NCI-H82 (cell line): Measurements from ENCODE around the gene KRIT1.
"Not testable (repeated sequence)": the region's sequence is repeated elsewhere in the genome, so short reads cannot be mapped to it uniquely, and the experiment has no call there.

ENCODE experiments used
- DNase-seq: peaks from one replicate; lab custom pipeline; 2025; lab: John Stamatoyannopoulos, UW

Gene KRIT1

GRCh38 chr7:92245487-92246359 lies at the start of gene KRIT1, which contains the start of gene ANKIB1:
KRIT1 (minus strand) TSS chr7:92245914; CDS start chr7:92242135, 3,779 bp downstream.
ANKIB1 (plus strand) TSS chr7:92245974; CDS start chr7:92294979, 49,005 bp downstream.
- peak; percentile 94 for DNase-seq

GRCh38 chr7:92295391-92295790 lies 49.7 kb upstream of the KRIT1 start:
- DNase-seq, result no peak

- no peak for DNase-seq
Observed at GRCh38 chr7:92293896-92294590, 48.3 kb upstream of the KRIT1 start.

- DNase-seq, result peak; percentile 73
Observed at GRCh38 chr7:92292981-92293380, 47.3 kb upstream of the KRIT1 start.

GRCh38 chr7:92289321-92289720 lies 43.6 kb upstream of the KRIT1 start:
- DNase-seq, result no peak

- DNase-seq, result no peak
Observed at GRCh38 chr7:92282930-92283329, 37.2 kb upstream of the KRIT1 start.

GRCh38 chr7:92282221-92282814 lies 36.6 kb upstream of the KRIT1 start:
- DNase-seq, result no peak

GRCh38 chr7:92281031-92281430 lies 35.3 kb upstream of the KRIT1 start:
- DNase-seq, result no peak

- DNase-seq, result peak; percentile 7
Observed at GRCh38 chr7:92279396-92280031, 33.8 kb upstream of the KRIT1 start.

- no peak for DNase-seq
Observed at GRCh38 chr7:92276460-92276864, 30.7 kb upstream of the KRIT1 start.

- no peak for DNase-seq
Observed at GRCh38 chr7:92275327-92275726, 29.6 kb upstream of the KRIT1 start.

- no peak for DNase-seq
Observed at GRCh38 chr7:92268921-92269320, 23.2 kb upstream of the KRIT1 start.

GRCh38 chr7:92266415-92267241 lies 20.9 kb upstream of the KRIT1 start:
- DNase-seq, result no peak

- DNase-seq, result no peak
Observed at GRCh38 chr7:92260248-92260781, 14.6 kb upstream of the KRIT1 start.

GRCh38 chr7:92259610-92260247 lies 14.0 kb upstream of the KRIT1 start:
- DNase-seq, result no peak

GRCh38 chr7:92259062-92259461 lies 13.3 kb upstream of the KRIT1 start:
- no peak for DNase-seq

- no peak for DNase-seq
Observed at GRCh38 chr7:92255308-92255707, 9.6 kb upstream of the KRIT1 start.

GRCh38 chr7:92254800-92255199 lies 9.1 kb upstream of the KRIT1 start:
- not testable (repeated sequence) for DNase-seq

- DNase-seq, result no peak
Observed at GRCh38 chr7:92253251-92253650, 7.5 kb upstream of the KRIT1 start.

GRCh38 chr7:92251181-92251580 lies 5.5 kb upstream of the KRIT1 start:
- no peak for DNase-seq

GRCh38 chr7:92250603-92251002 lies 4.9 kb upstream of the KRIT1 start:
- DNase-seq, result no peak
